Aorta (tissue), 5 donors: Measurements from ENCODE around the gene AMIGO1. TPM values are rescaled to one million over a fixed set of nuclear protein-coding genes. Genes with fewer than 3 reads are reported as not detected.

ENCODE experiments used
- ATAC-seq: fragments of 200-7000 bp; cut with Tn5 transposase; one replicate; pipeline ENCODE4 v1.9.1; 2022; ENCODE audit warnings: moderate library complexity; ENCODE audit not compliant: low FRiP score
- DNase-seq, 2 donors: peaks; one replicate each; pipeline ENCODE4 v3.0.0-alpha.2; 2020
- H3K27ac ChIP-seq, 2 donors: one replicate each; pipeline ENCODE4 v1.5.1; 2013; ENCODE audit warnings: low read length in 2 of 2, mild to moderate bottlenecking in 2 of 2, moderate library complexity in 2 of 2, control low read depth in 1 of 2, inconsistent platforms in 1 of 2, low read depth in 1 of 2
- H3K27me3 ChIP-seq, 2 donors: one replicate each; pipeline ENCODE4 v1.6.1; 2013; ENCODE audit warnings: control low read depth in 1 of 2, low read length in 1 of 2, mild to moderate bottlenecking in 1 of 2, moderate library complexity in 1 of 2; ENCODE audit not compliant: insufficient read depth in 2 of 2, control insufficient read depth in 1 of 2
- H3K36me3 ChIP-seq, 2 donors: one replicate each; pipeline ENCODE4 v1.6.1; 2013; ENCODE audit warnings: control low read depth in 1 of 2, low read length in 1 of 2, mild to moderate bottlenecking in 1 of 2; ENCODE audit not compliant: insufficient read depth in 2 of 2, control insufficient read depth in 1 of 2
- H3K4me1 ChIP-seq, 2 donors: one replicate each; pipeline ENCODE4 v1.6.1; 2013; ENCODE audit warnings: low read length in 2 of 2, control low read depth in 1 of 2, mild to moderate bottlenecking in 1 of 2, moderate library complexity in 1 of 2; ENCODE audit not compliant: insufficient read depth in 2 of 2, control insufficient read depth in 1 of 2
- H3K4me3 ChIP-seq, 2 donors: one replicate each; pipeline ENCODE4 v1.5.1; 2013; ENCODE audit warnings: low read length in 2 of 2, control low read depth in 1 of 2, mild to moderate bottlenecking in 1 of 2
- H3K9me3 ChIP-seq: one replicate; pipeline ENCODE4 v1.6.1; 2013; ENCODE audit warnings: mild to moderate bottlenecking, low read length; ENCODE audit not compliant: control insufficient read depth
- WGBS, 2 donors: extraction: QIAGEN DNeasy Blood & Tissue Kit; methylation state at CpG; one replicate each; pipeline ENCODE4 v1.1.7; 2013; 5-methylcytosine and 5-hydroxymethylcytosine counted together
- intact Hi-C, 2 donors: fragments of 100-400 bp; cut with DNase I; formaldehyde crosslinking; loops; one replicate each; pipeline versions ENCODE4 v1.14.2 to v1.15.0; 2022
- polyA plus RNA-seq, 2 donors: library from polyadenylated mRNA; stranded (reverse); fragments of 200-250 nt; gene quantifications; one replicate each; pipeline ENCODE4 v1.2.3, GENCODE V29; 2013
- total RNA-seq, 2 donors: library from RNA; stranded (reverse); fragmentation: NEBNext Ultra II Directional; extraction: Animal tissue kit (Norgen Biotek cat#: 25700); gene quantifications; one replicate each; pipeline ENCODE4 v1.2.1, GENCODE V29; 2021
- donor health status: healthy with polysubstance abuse.
- donor health status: Bipolar disorder and iron deficiency.
- donor health status: DM: no; HTN: no; CAD: no.
- donor health status: DM: no; HTN: no; CAD: no.
- donor health status: DM: yes; HTN: yes; CAD: no.

AMIGO1 gene
- total and polyA plus RNA-seq, 4 donors: 3.1 to 7.7 (median 4.2) TPM

- 55 to 64% methylated on average over 3 of the region's 3 CpGs for WGBS, 2 donors
- no peak for DNase-seq
- no peaks in the 10 kb centered on the region for H3K4me1 ChIP-seq
- intact Hi-C loops: no loop called here
- no peaks in the 10 kb centered on the region for H3K36me3 ChIP-seq
- H3K27me3 ChIP-seq: no peaks in the 10 kb centered on the region
- ATAC-seq: no peak
- no peak overlapping the region for H3K4me3 ChIP-seq
- no peak overlapping the region for H3K27ac ChIP-seq
- no peaks in the 10 kb centered on the region for H3K9me3 ChIP-seq
These were observed 5.3 kb upstream of the AMIGO1 start for GRCh38 chr1:109514846-109515245.

GRCh38 chr1:109513110-109513710 lies 3.7 kb upstream of the AMIGO1 start:
- Histone ChIP-seq H3K36me3 (no peaks in the 10 kb centered on the region), H3K9me3 (no peaks in the 10 kb centered on the region), H3K27me3 (no peaks in the 10 kb centered on the region), H3K27ac (no peak overlapping the region), H3K4me1 (no peaks in the 10 kb centered on the region), H3K4me3 (no peak overlapping the region)
- no peak for ATAC-seq
- intact Hi-C loops: no loop called here
- DNase-seq: no peak
- WGBS, 2 donors: 89 to 93% methylated on average over 2 of the region's 2 CpGs

DNA sequence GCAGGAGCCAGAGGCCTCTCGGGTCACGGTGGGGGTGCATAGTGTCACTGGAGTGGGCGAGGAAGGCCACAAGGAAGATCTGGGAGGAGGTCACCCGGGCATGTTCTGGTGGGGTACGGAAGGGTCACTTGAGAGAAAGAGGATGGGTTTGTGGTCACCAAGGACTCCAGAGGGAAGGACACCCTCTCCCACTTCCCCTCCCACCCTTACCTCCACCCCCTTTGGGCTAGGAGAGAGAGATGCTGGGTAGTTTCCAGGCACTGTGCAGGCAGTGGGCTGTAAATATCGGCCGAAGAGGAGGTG lies 703 bp downstream of the AMIGO1 start:
- no peak for ATAC-seq

GRCh38 chr1:109508001-109508872 lies 1.3 kb downstream of the AMIGO1 start:
- Histone ChIP-seq H3K27ac (no peak overlapping the region), H3K9me3 (no peaks in the 10 kb centered on the region), H3K4me1 (no peaks in the 10 kb centered on the region), H3K27me3 (no peaks in the 10 kb centered on the region), H3K36me3 (no peaks in the 10 kb centered on the region), H3K4me3 (no peak overlapping the region)
- intact Hi-C loops: no loop called here
- no peak for DNase-seq
- ATAC-seq: no peak
- 86% methylated on average over 25 of the region's 25 CpGs for WGBS, 2 donors

More for the DNA sequence above, 703 bp downstream of the AMIGO1 start:
- Histone ChIP-seq H3K27me3 (no peaks in the 10 kb centered on the region), H3K4me1 (no peaks in the 10 kb centered on the region), H3K9me3 (no peaks in the 10 kb centered on the region), H3K27ac (no peak overlapping the region), H3K36me3 (no peaks in the 10 kb centered on the region), H3K4me3 (peak overlapping the region; percentile 72 to 85)
- WGBS, 2 donors: 46 to 47% methylated on average over 7 of the region's 7 CpGs
- no peak for DNase-seq
- intact Hi-C loops: no loop called here

GRCh38 chr1:109504974-109505373 lies 4.6 kb downstream of the AMIGO1 start:
- H3K27ac ChIP-seq: no peak overlapping the region
- no peaks in the 10 kb centered on the region for H3K36me3 ChIP-seq
- WGBS, 2 donors: 91 to 94% methylated on average over 1 of the region's 1 CpG
- no peaks in the 10 kb centered on the region for H3K9me3 ChIP-seq
- H3K27me3 ChIP-seq: no peaks in the 10 kb centered on the region
- peaks cover 0 to 3% of the 10 kb centered on the region in 2 donors for H3K4me1 ChIP-seq
- intact Hi-C loops: loop anchor here in 1 of 2 donors (5.0 kb wide), 1 partner anchor 107 kb away; no protein-coding TSS in a partner anchor
- no peak for DNase-seq
- no peak overlapping the region for H3K4me3 ChIP-seq
- ATAC-seq: no peak

DNA sequence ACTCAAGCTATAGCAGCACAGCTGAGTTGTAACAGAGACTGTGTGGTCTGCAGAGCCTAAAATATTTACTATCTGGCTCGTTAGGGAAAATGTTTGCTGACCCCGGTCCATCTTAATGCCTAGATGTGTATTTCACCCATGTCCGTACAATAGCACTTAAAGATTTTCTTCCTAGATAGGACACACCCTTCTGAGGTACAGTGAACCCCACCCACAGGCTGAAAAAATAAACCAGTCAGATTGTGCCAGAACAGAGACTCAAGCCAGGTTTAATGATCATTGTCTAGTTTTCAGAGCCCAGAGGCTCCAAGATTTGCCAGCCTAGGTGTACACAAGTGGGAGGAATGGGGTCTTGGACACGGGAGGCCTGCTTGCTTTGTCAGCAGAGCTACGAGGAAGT lies 5.6 kb downstream of the AMIGO1 start:
- peaks cover 0 to 3% of the 10 kb centered on the region in 2 donors for H3K4me1 ChIP-seq
- no peaks in the 10 kb centered on the region for H3K9me3 ChIP-seq
- no peak overlapping the region for H3K27ac ChIP-seq
- 81 to 82% methylated on average over 5 of the region's 5 CpGs for WGBS, 2 donors
- H3K36me3 ChIP-seq: no peaks in the 10 kb centered on the region
- no peak overlapping the region for H3K4me3 ChIP-seq
- intact Hi-C loops: loop anchor here in 1 of 2 donors (5.0 kb wide), 1 partner anchor 108 kb away; no protein-coding TSS in a partner anchor
- ATAC-seq (no peak), DNase-seq (no peak)
- H3K27me3 ChIP-seq: no peaks in the 10 kb centered on the region

DNA sequence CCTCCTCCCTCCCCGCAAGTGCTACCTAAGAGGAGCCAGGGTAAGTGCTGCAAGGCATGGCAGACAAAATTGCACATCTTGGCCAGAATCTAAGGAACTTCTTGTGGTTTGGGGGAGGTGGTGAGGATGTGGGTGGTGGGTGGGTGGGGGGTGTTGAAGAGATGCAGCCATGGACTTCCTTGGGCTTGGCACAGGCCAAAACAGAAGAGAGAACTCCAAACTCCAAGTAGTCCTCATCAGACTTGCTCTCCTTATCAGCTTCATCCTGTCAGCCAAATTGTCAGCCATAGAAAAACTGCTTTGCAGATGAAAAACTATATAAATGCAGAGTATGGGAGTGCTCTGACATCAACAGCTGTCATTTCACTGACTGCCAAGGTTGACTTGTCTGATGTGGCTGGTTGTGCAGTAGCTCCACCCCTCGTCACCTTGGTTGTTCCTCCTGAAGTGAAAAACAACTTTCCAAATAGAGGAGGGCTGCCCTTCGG lies 7.1 kb downstream of the AMIGO1 start:
- 67 to 78% methylated on average over 3 of the region's 3 CpGs for WGBS, 2 donors
- intact Hi-C loops: loop anchor here in 1 of 2 donors (5.0 kb wide), 1 partner anchor 110 kb away; no protein-coding TSS in a partner anchor
- H3K27me3 ChIP-seq: no peaks in the 10 kb centered on the region
- H3K27ac ChIP-seq: peak overlapping the region in 1 of 2 donors; percentile 73
- DNase-seq: no peak
- H3K4me1 ChIP-seq: peaks cover 0 to 3% of the 10 kb centered on the region in 2 donors
- H3K9me3 ChIP-seq: no peaks in the 10 kb centered on the region
- no peaks in the 10 kb centered on the region for H3K36me3 ChIP-seq
- no peak for ATAC-seq
- H3K4me3 ChIP-seq: no peak overlapping the region

- 50 to 55% methylated on average over 5 of the region's 5 CpGs for WGBS, 2 donors
- H3K4me3 ChIP-seq: no peak overlapping the region
- intact Hi-C loops: loop anchor here in 1 of 2 donors (5.0 kb wide), 1 partner anchor 110 kb away; no protein-coding TSS in a partner anchor
- peaks cover 0 to 3% of the 10 kb centered on the region in 2 donors for H3K4me1 ChIP-seq
- ATAC-seq (no peak), DNase-seq (no peak)
- H3K27me3 ChIP-seq: no peaks in the 10 kb centered on the region
- H3K9me3 ChIP-seq: no peaks in the 10 kb centered on the region
- H3K27ac ChIP-seq: peak overlapping the region in 1 of 2 donors; percentile 73
- H3K36me3 ChIP-seq: no peaks in the 10 kb centered on the region
These were observed 7.7 kb downstream of the AMIGO1 start for GRCh38 chr1:109501644-109502363.
